NK-92 (cell line): ENCODE measurements around the gene SMPD3.

Experiments used
- DNase-seq: peaks from one replicate; lab custom pipeline; 2025; ENCODE audit not compliant: unreplicated experiment; lab: John Stamatoyannopoulos, UW

SMPD3 gene

DNA sequence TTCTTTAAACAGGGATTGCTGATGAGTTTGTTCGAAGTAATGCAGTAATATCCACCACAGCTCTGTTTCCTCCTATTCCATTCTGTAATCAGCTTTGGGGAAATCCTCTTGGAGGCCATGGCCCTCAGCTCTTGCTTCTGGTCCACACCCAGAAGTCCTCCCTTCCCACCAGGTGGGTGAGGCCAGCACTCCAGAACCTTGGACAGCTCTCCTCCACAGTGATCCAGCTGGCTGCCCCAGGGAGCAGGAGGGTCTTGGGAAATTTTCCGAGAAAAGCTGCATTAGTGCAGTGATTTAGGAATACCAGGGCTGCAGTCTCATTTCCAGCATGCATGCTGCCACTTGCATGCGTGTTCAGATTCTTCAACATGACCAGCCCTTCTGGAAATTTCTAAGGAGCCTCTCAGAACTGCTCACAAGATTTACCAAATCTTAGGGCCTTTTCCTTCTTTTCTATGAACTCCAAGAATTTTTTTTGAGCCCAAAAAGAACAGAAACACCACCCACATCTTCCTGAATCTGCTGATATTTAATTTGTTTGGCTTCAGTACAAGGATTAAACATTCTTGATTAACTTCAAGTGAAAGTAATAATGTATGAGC lies 4.2 kb downstream of the SMPD3 start:
- no peak for DNase-seq

DNA sequence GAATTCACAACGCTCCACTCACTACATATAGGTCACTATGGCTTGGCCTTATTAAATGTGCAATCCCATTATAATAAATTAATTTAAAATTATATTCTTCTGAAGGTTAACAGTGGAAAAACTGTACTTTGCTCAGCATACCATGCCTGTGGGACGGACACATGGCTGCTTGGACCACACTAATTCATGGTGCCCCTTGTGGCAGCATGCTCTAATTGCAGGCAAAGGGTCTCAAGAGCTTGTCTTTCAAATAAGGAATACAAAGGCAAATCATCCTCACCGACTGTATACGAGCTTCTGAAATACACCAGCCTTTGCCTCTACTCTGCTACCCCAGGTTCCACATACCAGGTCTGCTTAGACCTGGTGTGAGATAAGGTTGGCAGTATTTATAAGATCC lies 11.7 kb downstream of the SMPD3 start:
- no peak for DNase-seq

DNA sequence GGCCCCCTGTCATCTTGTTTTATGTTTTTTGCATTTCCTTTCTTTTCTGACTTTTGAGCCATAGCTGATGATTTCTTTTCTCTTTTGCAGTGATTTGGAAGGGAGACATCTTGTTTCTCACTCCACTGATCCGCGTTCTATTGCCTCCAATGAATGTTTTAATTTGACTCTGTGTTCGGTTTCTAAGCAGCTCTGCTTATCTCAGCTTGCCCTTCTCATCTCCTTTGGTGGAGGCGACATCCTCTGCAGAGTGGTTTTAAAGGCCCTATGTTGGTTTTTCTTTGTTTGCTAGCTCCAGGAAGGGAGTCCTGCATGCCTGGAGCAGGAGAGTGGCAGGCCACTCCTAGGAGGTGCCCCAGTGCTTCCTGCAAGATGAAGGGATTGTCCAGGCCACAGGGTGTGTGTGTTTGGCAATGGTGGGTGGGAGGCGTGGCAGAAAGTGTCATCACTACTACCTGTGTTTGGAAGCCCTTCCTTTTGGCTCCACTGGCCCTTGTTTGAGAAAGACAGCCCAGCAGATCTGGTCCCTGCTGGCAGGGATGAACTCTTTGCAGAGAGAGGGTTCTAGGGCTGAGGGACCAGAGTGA lies 13.6 kb downstream of the SMPD3 start:
- no peak for DNase-seq

DNA sequence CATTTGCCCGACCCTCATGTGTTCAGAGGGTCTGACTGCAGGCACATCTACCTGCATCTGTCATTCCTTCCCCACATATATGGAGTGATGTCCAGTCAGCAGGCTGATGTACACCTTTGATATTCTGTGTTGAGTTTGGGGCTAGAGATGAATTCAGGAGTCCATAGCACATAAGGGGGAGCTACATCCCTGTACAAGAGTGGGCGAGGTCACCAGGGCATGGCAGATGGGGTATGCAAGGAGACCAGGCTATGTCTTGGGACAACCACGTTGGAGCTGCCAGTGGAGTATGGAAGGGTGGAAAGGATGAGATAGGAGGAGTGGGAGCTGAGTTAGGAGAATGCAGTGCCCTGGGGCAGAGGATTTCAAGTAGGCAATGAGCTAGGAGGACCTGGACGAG lies 15.0 kb downstream of the SMPD3 start:
- DNase-seq, result no peak

DNA sequence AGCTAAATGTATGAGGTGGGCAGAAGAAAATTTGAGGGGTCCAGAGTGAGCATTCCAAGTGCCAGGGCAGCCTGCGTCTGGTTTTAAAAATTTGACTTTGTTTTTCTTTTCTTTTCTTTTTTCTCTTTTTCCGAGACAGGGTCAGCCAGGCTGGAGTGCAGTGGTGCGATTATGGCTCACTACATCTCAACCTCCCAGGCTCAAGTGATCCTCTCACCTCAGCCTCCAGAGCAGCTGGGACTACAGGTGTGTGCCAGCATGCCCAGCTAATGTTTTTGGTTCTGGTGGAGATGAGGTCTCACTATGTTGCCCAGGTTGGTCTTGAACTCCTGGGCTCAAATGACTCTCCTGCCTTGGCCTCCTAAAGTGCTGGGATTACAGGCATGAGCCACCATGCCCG lies 15.6 kb downstream of the SMPD3 start:
- DNase-seq, result no peak

DNA sequence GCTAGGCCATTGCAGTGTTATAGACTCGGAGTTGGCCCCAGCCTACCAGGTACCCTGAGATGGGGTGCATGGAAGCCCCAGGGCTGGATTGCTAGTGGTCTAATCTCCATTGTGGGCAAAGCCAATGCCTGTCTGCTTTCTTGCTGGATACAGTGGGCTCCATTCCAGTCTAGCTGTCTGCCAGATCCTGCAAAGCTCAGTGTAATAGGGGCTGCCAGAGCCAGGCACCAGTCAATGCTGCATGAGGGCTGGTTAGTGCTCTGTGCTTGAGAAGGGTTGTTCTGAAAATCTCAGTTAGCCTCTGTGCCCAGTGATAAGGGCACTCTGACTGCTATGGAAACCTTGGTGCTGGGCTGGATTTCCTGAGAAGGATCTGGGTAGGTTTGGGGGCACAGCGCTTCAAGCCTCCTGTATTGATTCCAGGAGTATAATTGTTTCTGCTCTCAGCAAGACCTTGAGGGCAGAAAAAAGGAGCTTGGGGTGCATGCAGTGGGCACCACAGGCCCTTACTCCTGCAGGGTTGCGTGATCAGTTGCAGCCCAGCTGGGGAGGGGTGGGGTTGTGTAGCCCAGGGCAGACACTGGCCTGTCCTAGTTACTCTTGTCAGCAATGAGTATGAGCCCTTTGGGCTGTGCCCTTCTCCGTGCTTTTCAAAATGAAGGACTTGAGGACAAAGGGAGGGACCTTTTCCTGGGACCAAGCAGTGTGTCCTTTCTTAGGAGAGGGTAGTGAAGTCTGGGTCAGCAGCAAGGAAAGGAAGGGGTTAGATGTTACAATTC lies 19.0 kb downstream of the SMPD3 start:
- DNase-seq, result no peak

DNA sequence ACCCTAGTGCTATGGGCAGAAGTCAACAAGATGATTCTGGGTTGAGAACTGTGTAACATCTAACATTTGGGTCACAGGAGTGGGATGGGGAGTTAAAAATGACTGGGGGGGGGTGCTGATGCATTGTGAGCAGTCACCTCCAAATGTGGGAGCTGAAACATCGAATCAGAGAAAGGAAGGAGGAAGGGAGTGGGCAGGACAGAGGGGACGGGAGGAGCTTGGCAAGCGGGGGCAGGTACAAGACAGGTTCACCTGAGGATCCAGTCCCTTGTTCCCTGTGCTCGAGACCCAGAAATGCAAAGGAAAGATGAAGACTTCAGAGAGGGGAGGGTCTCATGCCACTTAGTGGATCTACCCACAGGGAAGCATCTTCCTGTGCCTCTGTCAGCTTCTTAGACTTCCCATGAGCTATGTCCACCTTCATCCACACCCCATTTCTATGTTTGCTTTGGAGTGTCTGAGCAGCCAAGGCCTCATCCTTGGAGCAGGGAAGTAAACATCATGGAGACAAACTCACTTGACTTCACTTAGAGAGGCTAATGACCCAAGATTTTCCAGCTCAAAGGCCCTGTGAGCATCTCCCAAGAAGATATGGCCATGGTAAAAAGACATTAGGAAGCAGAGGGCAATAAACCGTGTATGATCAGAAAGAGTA lies 20.5 kb downstream of the SMPD3 start:
- no peak for DNase-seq

DNA sequence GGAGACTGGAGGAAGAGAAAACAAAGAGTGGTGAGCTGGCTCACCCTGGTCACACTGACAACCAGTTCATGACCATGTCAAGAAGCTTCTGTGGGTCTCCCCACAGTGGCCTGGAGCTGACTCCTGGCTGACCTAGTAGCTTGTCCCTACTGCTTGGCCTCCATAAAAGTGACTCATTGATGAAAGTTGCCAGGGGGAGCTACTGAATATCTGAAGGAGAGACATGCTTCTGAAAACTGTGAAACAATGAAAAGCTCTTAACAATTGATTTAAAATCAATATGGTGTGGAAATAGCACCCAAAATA lies 22.0 kb downstream of the SMPD3 start:
- DNase-seq, result no peak

DNA sequence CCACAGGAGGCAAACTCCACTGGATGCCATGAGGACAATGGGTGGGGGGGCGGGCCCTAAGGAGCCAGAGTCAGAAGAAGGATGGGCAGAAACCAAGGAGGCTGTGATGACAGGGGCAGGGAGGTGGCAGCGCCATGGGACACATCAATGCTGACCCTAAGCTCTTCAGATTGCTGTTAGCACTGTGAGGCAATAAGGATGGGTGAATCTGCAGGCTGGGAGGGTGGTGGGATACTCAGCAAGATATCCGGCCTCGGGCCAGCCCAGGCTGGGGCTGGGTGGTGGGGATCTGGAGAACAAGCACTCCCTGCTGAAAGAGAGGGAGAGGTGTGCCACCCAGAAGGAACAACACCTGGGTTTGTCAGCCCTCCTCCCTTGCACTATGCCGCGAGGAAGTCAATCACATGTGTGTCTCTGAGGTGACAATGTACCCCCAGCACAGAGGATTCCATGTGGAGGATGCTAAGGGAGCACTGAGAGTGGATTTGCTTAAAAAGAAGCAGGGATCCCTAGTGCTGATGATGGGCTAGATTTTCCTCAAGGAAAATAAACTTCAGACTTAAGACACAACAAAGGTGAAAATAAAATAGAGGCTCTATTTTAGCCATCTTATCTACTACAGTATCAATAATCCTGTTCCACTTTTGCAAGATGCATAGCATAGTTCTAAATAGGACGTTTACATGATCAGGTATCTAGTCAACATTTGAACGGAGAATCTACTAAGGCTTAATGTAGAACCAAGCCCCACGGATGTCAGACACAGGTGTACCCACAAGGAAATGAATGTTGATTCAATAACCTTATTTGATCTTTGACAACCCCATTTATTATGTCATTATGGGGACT lies 22.6 kb downstream of the SMPD3 start:
- no peak for DNase-seq

DNA sequence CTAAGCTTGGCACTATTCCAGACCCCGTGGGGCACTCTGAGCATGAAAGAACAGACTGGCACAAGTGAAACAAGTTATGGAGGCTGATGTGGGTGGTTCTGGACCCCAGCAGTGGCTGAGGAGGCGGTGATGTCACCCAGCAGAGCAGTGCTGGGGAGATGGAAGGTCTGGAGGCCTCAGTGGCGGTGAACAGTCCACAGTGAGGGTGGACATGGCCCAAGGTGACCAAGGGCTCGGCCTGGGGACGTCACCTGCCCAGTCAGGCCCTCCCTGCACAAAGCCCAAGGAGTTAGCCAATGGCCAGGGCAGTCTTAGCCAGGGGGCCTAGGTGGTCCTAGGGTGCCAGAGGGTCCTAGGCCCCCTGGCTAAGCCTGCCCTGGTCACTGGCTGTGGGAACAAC lies 24.5 kb downstream of the SMPD3 start:
- DNase-seq, result no peak

DNA sequence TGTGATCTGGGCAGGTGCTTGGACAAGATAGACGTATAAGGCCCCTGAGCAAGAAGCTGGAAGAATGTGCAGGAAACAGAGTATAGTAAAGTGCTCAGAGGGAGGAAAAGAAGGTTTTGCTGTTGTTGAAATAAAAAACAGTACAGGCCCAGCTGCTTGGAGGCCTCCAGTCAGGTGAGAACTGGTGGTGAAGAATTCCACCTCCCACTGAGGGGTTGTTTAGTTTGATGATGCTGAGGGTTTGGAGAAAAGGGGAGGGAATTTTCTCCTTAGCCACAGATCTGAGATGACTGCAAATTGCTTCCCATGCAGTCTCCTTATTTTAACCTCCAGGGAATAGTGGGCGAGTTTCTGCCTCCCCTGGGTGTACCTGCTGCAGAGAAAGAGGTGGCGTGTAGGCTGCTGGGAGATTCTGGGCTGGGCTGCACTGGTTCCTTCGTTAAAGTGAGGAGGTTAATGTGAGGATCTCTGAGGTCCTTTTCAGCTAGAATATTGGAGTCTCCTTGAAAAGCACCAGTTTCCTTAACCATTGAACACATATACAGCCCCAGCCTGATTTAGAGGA lies 25.8 kb downstream of the SMPD3 start:
- DNase-seq, result no peak

DNA sequence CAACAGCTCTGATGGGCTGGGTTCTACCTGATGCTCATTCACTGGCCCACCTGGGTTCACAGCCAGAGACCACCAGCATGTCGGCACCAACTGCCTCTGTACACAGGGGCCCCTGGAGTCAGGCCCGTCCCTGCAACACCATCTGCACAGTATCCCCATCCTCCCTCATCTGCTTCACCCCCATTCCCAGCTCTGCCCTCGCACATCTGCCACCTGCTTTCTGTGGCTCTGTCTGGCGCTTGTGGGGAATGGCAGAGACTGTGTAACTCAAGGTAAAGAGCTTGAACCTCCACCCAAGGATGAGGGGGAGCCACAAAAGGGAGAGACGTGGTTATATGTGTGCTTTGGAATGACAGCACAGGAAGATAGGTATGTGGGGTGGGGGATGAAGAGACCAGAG lies 27.2 kb downstream of the SMPD3 start:
- no peak for DNase-seq

DNA sequence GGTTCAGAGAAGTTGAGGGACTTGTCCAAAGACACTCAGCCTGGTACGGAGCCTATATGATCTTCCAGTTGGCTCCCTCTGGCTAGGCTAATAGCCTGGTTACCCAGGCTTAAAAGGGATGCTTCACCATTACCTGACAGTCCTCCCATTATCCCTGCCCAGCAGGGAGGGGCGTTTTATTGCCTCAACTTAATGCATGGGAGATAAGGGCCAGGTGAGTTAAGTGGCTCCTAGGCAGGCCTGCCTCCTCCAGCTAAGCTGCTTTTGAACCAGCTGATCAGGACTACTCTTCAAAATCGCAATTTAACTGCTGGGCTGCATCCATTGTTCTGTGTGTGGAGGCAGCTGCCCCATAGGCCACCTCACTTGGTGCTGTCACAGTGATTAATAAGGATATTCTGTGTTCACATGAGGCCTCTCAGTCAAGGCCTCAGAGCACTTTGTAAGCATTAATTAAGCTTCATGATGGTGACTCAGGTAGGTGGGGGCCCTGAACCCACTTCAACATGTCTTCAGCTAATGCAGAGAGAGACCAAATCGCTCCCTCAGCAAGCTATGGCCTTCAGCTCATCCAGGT lies 27.9 kb downstream of the SMPD3 start:
- no peak for DNase-seq

DNA sequence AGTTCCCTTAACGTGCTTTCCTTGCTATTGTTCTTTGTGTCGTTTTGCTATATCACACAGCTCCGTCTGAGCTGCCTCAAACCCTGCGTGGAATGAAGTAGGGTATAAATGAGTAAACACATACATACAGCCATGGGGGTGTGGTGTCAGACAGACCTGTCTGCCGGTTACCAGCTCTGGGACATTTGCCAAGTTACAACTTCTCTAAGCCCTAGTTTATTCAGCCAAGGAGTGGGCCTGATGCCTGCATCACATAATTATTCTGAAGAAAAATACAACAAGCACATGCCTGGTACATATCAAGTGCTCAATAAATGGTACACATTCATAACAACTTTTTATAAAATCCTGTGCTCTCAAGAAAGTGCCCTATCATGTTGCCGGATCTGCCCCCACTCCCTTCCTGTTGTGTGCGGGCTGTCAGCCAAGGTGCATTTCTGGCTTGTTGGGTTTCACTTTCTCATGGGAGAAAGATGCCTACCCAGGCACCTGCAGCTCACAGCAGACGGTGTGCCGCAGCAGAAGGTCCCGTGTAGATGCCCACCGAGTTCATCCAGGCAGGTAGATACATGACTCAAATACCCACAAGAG lies 30.5 kb downstream of the SMPD3 start:
- DNase-seq, result no peak

DNA sequence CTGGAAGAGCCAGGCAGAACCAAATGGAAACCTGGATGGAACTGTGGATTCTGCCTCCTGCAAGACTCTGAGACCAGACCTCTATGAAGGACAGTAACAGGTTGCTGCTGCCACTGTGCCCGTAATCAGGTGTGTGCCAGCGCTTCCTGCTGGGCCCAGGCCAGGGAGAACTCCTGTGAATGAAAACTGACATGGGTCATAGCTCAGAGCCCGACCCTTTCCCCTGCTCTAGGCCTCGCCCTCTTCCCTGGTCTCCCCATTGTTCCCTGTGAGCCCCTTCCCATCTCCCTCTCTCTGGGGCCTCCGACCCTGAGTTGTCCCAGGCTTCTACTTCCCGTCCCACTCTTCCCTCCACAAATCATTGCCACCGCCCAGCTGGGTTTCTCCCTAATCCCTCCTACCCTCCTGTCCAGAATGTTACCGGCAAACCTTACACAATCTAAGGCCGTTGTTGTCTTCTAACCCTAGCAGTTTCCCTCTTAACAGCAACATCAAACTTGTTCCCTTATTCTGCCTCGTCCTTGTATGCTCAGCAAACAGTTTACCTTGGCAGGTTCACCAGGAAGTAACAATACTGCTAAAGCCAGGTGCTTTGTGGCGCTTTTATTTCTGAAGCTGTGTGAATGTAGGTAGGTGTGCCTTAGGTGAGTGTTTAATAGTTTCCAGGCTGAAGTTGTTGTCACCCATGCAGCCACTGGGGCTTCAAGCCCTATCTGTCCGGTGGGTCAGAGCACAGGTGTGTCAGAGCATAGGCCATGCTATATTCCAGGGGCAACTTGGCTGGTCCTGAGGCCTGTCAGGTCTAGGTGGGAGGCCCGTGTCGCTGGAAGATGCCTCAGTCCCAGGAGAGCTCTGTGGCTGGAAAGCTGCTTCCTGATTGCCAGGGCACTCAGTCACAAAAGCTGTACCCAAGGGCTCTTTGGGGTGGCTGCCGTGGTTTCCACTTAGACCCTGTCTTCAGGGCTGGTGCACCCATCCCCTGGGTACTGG lies 32.0 kb downstream of the SMPD3 start:
- no peak for DNase-seq

DNA sequence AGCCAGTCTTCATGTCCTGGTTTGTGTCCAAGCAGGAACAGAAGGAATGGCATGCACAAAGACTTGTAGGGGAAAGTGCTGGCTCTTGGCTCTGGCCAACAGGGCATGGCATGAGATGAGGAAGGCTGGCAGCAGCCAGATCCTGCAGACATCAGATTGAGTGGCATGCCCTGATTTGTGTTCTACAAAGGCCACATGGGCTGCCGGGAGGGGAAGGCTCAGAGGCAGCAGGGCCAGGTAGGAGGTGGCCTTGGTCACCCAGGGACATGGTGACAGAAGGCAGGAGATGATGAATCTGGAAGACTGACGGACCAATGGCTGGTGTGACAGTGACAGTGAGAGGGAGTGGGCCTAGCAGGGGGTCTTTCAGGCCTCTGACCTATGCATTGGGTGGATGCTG lies 33.7 kb downstream of the SMPD3 start:
- no peak for DNase-seq

DNA sequence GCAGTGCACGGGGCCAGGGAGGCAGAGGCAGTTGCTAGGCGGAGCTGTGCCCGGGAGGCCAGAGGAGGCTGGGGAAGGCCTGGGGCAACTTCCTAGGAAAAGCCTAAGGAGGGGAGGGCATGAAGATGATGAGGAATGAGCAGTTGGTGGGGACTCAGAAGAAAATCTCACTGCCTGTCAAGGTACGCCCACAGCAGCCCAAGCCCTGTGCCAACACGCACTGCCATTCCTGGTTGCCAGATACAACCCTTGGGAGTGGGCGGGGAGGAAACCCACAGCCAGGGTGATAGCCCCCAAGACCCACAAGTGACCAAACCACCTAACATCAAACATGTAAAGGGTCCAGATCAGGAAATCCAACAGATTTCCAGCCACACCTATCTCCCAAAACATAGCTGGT lies 36.2 kb downstream of the SMPD3 start:
- no peak for DNase-seq

DNA sequence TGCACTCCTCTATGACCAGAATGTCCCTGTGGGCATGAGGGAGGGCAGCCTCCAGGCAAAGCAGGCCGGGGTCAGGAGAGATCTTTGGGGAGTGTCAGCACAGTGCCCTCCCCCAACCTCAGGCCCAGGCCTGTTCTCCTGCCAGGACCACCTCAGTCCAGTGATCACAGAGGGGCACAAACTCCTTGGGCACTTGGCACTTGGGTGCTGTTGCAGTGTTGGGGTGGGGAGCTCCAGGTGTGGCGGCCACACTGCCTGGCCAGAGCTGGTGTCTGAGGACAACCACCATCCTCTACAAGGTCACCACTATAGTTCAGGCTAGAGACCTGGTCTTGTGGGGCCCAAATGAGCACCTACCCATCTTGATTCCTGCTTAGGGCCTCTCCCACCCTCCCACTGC lies 37.2 kb downstream of the SMPD3 start:
- no peak for DNase-seq

DNA sequence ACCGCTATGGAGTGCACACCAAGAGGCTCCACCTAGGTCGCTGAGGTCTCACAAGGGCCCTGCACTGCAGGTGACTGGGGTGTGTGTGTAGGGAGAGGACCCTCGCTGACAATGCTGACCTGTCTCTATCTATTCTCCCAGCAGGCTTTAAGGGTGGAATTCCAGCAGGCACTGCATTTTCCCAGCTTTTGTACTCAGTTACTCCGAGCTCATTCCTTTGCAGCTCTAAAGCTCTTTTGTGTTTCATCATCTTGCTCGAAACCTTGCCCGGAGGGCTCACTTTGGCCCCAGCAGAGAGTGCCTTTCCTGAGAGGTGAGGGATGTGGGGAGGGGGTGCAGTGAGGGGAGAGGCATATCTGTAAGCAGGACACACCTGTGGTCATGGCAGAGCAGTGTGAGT lies 39.3 kb downstream of the SMPD3 start:
- DNase-seq, result no peak
